Stimulated activated CD4-positive, alpha-beta T cell treated with anti-CD3 and anti-CD28 coated beads, Interleukin-12 subunit alpha, Interleukin-12 subunit beta, amount 100 ng/mL, for 4 hours (primary cell): ENCODE data around the gene RBM11.
A peak's percentile ranks its signal among the peaks of the same experiment; 100 is the strongest.

Source experiments
- DNase-seq: peaks from one replicate; pipeline ENCODE4 v3.0.0-alpha.2; 2020

RBM11 gene

GRCh38 chr21:14271641-14272040, 55.7 kb downstream of the RBM11 start:
- DNase-seq = no peak

GRCh38 chr21:14273736-14274538, 58.0 kb downstream of the RBM11 start:
- peak; percentile 1 for DNase-seq

- no peak for DNase-seq
Observed at GRCh38 chr21:14275702-14276205, 59.8 kb downstream of the RBM11 start.
